ENCODE data around the gene USP47.

The USP47 gene

DNA sequence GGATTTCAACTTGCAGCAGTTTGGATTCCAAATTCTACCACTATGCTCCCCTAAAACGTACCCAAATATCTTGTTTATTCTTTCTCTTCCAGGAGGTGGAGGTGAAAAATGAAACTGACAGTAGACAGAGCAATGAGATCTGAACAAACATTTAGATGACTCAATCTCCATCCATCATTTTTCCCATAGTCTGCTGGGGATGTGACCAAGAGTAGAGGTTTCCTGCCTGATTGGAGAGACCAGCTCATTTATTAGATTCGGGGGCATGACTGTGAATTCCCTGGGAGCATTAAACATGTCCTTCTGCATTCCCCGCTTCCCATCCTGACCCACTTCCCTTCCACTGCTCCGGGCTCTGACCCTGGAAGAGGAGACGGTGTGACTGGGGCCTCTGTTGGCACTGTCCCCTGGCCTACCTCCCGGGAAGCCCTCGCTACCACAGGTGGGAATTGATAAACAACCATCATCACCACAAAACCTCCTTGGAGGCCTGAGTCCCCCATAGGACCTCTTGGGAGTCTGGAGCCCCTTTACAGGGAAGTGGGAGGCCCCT, 146.4 kb downstream of the USP47 start:
- Histone ChIP-seq H3K27ac (peak overlapping the region; percentile 20 to 36), H3K4me3 (no peak overlapping the region)
- no peak for DNase-seq (ENCODE audit: low spot score)
- TF ChIP-seq, protein P1, sequence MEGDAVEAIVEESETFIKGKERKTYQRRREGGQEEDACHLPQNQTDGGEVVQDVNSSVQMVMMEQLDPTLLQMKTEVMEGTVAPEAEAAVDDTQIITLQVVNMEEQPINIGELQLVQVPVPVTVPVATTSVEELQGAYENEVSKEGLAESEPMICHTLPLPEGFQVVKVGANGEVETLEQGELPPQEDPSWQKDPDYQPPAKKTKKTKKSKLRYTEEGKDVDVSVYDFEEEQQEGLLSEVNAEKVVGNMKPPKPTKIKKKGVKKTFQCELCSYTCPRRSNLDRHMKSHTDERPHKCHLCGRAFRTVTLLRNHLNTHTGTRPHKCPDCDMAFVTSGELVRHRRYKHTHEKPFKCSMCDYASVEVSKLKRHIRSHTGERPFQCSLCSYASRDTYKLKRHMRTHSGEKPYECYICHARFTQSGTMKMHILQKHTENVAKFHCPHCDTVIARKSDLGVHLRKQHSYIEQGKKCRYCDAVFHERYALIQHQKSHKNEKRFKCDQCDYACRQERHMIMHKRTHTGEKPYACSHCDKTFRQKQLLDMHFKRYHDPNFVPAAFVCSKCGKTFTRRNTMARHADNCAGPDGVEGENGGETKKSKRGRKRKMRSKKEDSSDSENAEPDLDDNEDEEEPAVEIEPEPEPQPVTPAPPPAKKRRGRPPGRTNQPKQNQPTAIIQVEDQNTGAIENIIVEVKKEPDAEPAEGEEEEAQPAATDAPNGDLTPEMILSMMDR (IDR thresholded peaks at IDR 0.05), result no peak

DNA sequence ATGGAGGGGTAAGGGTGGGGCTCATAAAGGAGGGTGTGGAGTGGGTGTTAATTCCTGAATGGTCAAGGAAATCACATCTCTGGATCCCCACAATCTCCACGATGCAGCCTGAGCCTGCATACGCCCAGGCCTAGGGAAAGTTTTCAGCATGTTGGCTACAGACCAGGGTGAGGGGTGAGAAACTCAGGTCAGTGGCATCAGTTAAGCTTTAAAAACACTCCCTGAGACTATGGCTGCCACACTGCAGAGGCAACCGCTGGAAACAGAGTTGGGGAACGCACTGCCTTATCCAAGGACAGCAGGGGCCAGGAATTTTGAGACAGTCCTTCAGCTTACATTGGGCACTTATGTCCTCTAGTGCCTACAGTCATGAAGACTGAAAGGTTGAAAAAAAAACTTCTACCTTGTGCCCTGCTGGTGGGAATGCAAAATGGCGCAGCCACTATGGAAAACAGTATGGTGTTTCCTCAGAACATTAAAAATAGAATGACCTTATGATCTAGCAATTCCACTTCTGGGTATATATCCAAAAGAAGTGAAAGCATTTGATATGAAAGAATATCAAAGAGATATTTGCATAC, 147.0 kb downstream of the USP47 start:
- H3K27ac ChIP-seq, result peak overlapping the region in 1 of 2 donors; percentile 36
- no peak overlapping the region for H3K4me3 ChIP-seq
- TF ChIP-seq, protein P1 (IDR thresholded peaks at IDR 0.05), result no peak
- peak; percentile 65 for DNase-seq (ENCODE audit: low spot score)

DNA sequence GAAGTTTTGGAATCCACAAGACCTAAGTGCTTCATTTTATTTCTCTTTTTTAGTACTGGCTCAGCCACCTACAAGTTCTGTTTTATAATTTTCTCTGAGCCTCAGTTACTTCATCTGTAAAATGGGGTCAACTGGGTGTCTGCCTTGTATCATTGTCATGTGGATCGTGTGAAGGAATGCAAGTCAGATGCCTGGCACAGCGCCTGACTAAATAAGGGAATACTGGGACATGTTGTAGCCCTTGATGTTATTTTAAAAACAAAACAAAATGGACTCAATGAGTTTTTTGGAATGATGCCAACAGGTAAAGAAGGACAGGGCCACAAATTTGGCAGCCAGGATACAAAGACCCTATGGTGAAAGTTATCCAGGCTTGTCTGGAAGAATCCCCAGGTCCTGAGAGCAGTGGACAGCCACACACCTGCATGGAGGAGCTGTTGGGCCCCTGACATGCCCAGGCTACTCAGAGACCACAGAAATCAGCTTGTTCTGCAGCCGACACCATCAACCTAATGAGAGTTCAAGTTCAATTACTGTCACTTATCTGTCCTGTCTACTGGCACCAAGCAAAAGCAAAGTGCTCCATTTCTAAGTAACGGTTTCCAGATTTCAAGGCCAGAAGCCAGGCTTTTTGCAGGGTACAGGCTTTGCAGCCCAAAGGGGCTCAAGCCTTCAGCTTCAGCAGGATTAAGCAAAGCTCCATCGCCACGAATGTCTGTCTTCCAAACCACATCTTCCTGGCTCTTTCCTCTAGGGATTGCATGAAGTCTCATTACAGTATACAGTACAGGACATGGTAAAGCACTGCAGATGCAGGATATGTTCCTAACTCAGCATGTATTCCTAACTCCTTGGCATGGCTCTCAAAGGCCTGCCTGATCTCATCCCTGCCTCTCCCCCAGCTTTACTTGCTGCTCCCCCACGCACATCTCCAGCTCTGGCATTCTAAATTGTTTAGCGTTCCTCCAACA, 148.3 kb downstream of the USP47 start:
- DNase-seq (ENCODE audit: low spot score), result no peak
- no peak overlapping the region for H3K4me3 ChIP-seq
- peak overlapping the region in 1 of 2 donors; percentile 13 for H3K27ac ChIP-seq
- TF ChIP-seq, protein P1 (IDR thresholded peaks at IDR 0.05), result no peak

DNA sequence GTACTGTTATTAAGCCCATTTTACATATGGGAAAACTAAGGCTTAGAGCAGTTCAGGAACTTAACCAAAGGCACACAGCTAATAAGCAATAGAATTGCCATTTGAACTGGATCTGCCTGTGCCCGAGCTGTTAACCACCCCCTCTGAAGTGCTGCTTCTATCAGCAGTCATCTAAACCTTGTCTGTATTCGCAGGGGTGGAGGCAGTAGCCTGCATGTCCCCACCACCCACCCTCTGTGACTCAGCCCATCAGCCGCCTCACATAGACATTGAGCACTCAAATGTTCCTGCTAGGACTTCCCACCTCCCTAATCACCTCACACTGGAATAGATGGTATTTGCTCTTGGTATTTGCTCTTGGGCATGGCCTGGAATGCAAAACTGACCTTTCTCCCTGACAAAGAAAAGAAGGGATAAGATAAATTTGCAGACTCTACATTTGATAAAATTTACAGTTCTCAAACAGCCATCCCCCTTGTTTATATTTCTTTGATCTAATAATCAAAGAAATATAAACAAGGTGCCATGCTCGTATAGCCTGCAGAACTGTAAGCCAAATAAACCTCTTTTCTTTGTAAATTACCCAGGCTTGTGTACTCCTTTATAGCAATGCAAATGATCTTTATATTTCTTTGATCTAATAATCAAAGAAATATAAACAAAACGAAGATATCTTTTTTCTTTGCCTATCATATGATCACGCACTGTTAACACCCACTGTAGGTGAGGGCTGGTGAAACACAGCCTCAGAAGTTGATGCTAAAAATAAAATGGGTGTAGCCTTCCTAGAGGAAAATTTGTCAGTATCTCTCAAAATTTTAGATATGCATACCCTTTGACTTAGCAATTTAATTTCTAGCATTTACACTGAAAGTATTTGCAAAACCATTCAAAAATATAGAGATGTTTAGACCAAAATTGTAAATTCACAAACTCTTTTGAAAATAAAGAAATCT, 150.8 kb downstream of the USP47 start:
- H3K27ac ChIP-seq, result peak overlapping the region in 1 of 2 donors; percentile 56
- TF ChIP-seq, protein P1 (IDR thresholded peaks at IDR 0.05), result no peak
- no peak overlapping the region for H3K4me3 ChIP-seq
- no peak for DNase-seq (ENCODE audit: low spot score)

DNA sequence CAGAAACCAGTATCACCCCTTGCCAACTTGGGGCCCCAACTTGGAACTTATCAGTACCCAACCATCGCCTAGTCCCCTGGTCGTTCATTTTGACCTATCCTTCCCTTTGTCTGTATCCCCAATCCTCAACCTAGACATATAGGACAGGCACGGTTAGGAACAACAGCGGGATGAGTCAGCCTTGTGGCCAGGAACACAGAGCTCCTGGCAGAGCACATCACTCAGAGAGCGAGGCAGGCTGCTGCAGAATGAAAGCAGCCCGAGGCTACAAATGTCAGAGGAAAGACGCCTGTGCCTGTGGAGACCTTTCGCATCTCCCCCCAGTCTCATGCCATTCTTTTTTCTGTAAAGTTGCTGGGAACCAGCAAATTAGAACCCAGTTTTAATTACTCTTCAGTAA, 152.1 kb downstream of the USP47 start:
- H3K27ac ChIP-seq, result peak overlapping the region in 1 of 2 donors; percentile 39
- no peak for DNase-seq (ENCODE audit: low spot score)
- no peak overlapping the region for H3K4me3 ChIP-seq
- TF ChIP-seq, protein P1 (IDR thresholded peaks at IDR 0.05), result no peak

DNA sequence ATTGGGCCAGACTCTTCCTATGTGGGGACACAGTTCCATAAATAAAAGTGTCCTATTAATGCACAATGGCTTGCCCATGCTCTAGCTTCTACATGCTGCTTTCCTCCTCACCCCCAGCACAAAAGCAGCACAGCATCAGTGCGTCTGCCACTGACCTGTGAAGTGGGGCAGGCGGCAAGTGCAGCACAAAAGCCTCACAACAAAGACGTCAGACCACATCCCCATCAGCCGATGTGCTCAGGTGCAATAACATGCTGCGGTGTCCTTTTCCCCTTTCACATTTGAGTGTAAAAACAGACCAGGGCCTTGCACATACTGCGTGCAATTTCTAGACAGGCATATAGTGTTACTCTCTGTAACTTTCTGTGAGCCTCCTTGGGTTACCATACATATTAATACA, 153.8 kb downstream of the USP47 start:
- TF ChIP-seq, protein P1 (IDR thresholded peaks at IDR 0.05), result no peak
- H3K4me3 ChIP-seq, result no peak overlapping the region
- no peak overlapping the region for H3K27ac ChIP-seq
- DNase-seq (ENCODE audit: low spot score), result no peak
